Measurements from ENCODE around the gene ARHGEF17.

- TF ChIP-seq SUZ12 (IDR thresholded peaks at IDR 0.05; ENCODE audit: extremely low read depth, insufficient read depth, insufficient read length) (no peak), ZNF274 (IDR thresholded peaks at IDR 0.05; ENCODE audit: low read depth, low read length) (no peak)
Observed at GRCh38 chr11:73270855-73271477, 37.1 kb upstream of the ARHGEF17 start.
